SH-SY5Y (cell line): Measurements from ENCODE around the gene KLF13.

Source experiments
- GATA2 ChIP-seq: IDR thresholded peaks from 2 replicates; pipeline ENCODE4 v1.6.1; 2011; ENCODE audit warnings: mild to moderate bottlenecking, low read depth, low read length
- GATA3 ChIP-seq: IDR thresholded peaks from 2 replicates; pipeline ENCODE4 v1.6.1; 2011; ENCODE audit warnings: low read depth, mild to moderate bottlenecking, low read length, moderate library complexity

DNA sequence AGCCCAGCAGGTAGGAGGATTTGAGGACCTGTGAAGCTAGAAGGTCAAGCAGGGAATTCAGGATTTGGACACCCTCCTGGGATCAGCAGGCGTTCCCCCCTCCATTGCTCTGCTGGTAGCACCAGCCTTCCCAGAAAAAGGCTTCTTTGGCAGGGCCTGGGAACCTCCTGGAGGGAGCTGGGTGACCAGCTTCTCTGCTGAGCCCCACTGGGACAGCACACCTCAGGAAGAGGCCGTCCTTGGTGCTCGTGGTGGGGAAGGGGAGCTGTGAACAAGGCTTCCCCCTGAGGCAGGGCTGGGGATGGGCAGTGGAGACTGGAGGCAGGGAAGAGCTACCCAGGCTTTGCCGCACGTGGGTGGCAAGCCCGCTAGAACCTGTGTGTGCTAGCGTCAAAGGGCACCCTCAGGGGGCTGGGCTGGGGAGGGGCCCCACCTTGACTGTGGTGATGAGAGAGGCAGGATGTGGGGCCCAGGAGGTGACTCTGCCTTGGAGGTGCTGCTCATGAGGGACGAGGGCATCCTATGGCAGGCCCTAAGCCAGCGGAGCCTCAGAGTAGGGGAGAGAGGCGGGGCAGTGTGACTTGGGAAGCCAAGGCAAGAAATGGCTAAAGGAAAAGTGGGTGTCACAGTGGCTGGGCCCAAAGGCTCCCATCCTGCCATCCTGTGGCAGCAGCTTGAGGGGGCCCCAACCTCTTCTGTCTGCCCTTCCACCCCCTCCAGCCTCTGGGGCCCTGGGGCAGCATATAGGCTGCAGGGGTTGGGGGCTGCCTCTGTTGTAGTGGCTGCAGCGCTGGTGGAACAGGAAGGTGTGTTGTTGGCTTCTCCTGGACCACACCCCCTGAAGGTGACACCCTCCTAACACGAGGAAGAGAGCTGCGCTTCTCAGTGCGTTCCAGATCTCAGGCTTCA, 20.7 kb downstream of the KLF13 start:
- TF ChIP-seq GATA2 (no peak), GATA3 (no peak)
